ENCODE results near the gene H3-3A.
"Not testable (repeated sequence)": the region's sequence is repeated elsewhere in the genome, so short reads cannot be mapped to it uniquely, and the experiment has no call there.

H3-3A gene

DNA sequence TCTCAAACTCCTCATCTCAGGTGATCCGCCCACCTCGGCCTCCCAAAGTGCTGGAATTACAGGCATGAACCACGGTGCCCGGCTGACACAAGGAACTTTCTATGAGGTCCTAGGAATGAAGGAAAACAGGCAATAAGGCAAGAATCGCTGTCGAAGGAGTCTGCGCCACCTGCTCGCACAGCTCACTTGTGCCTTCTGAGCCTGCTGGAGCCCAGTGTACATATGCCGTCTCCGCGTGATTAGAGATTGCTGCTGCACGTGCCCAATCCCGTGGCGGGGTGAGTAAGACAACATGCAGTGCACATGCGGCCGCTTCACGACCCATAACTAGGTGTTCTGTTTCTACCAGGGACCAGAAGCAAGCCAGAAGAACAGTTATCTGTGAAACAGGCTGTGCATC is 24.3 kb downstream of the H3-3A start:
- DNase-seq: no peak

DNA sequence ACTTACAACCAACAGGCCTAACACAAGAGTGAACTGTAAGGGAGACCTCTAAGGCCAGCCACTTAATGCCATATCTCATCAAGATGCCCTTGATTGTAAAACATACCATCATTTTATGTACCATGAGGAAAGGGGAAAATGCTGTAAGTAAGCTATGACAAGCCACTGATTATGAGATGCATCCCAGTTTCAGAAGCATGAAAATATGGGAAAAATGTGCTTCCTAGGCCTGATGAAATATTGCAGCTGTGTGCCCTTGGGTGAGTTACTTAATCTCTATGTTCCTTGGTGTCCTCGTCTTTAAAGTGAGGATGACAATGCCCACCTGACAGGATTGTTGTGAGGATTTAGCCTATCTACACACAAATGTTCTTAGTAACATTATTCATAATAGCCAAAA is 28.9 kb downstream of the H3-3A start:
- no peak for DNase-seq

DNA sequence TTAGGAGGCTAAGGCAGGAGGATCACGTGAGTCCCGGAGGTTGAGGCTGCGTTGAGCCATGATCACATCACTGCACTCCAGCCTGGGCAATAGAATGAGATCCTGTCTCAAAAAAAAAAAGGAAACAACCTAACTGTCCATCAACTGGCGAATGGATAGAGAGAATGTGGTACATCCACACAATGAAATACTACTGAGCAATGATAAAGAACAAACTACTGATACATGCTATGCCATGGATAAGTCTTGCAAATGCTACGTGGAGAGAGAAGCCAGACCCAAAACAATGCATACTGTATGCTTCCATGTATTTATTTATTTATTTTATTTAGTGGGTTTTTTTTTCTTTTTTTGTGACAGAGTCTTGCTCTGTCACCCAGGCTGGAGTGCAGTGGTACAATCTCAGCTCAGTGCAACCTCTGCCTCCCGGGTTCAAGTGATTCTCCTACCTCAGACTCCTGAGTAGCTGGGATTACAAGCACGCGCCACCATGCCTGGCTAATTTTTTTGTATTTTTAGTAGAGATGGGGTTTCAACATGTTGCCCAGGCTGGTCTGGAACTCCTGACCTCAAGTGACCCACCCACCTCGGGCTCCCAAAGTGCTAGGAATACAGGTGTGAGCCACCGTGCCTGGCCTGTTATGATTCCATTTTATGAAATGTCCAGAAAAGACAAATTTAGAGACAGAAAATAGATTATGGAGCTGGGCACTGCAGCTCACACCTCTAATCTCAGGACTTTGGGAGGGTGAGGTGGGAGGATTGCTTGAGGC is 29.7 kb downstream of the H3-3A start:
- DNase-seq: not testable (repeated sequence)

DNA sequence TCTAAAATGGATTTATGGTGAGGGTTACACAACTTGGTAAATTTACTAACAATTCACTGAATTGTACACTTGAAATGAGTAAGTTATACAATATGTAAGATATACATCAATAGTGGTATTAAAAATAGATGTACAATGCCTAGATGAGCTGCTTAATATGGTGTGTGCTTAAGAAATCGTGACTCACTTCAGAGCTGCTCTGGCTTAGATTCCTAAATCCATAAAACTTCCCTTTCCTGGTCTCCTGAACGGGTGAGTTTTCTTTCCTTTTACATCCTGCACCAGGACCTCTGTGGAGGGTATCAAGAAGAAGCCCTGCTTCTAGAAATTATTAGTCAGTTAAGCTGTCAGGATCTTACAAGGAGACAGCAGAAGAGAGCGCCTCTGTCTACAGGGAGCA is 30.4 kb downstream of the H3-3A start:
- peak; percentile 67 for DNase-seq

DNA sequence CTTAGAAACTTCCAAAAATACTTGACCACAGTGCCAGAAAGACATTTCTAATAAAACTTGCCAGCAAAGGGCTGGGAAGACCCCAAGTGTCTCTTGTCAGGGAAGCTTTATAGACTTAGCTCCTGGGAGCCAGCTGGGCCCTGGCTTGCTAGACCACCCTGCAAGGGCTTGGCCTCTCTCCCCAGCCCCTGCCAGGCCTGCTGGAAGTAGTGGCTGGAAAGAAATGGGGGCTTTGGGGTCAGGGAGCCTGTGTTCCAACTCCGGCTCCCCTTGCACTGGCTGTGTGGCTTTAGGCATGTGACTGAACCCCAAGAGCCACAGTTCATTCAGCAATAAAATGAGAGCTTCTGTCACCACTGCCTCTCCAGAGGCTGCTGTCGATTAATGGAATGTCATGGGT is 31.1 kb downstream of the H3-3A start:
- no peak for DNase-seq

DNA sequence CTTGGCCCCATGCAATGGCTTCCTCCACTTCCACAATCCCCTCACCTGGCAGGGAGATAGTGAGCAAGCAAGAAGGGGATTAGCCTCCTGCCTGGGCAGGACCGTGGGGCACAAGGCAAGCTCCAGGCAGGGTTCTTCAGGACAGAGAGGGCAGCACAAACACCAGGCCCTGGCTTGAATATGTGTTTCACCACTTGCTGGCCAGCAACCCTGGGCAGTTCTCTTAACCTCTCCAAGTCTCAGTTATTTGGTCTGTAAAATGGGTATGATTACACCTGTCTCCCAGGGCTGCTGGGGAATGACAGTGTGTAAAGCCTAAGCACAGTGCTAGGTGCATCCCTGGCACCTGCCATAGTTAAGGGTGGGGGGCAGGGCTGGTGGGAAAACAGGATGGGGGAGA is 31.9 kb downstream of the H3-3A start:
- no peak for DNase-seq

DNA sequence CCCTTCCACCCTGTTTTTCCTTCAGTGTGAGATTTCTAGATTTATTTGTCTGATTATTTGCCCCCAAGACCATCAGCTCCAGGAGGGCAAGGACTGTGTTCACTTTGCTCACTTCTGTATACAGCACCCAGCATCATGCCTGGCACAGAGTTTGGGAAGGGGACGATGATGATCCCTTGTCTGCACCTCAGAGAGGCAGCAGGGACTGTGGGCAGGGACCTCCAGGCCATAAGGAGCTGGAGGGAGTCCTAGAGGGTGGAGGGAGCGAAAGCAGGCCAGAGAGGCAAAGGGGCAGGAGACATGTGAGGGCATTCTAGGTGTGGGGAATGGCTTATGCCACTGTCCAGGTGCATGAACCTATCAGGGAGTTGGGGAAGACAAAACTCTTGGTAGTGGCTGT is 32.8 kb downstream of the H3-3A start:
- DNase-seq: no peak

DNA sequence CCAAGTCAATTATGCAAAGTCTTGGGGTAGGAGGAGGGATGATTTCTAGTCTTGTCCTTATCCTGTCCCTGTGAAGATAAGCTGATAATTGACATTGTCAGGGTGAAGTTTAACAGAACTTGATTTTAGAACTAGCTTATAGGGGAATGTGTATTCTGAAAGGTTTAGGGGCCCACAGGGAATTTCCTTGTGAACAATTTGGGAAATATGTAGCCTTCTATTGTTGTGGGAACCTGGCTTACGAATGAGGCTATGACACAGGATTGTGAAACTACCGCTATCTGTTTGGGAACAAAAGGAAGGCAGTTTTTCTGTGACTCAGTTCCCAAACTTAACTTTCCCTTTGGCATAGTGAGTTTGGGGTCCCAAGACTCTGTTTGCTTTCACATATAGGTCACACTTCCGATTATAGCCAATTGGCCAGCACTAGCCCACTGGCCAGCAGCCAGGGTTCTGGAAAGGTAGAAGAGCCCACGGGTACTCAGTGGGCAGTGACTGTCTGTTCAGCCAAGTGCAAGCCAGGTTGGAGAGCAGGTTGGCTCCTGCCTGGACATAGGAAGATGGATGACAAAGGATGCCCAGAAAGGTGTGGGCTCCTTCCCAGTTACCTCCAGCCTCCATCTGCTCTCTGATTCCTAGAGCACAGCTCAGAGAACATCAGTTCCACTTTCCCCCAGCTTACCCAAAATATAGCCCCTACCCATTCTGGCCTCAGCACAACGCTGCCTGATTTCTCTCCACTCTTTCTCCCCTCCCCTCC is 35.5 kb downstream of the H3-3A start:
- DNase-seq: peak; percentile 77

DNA sequence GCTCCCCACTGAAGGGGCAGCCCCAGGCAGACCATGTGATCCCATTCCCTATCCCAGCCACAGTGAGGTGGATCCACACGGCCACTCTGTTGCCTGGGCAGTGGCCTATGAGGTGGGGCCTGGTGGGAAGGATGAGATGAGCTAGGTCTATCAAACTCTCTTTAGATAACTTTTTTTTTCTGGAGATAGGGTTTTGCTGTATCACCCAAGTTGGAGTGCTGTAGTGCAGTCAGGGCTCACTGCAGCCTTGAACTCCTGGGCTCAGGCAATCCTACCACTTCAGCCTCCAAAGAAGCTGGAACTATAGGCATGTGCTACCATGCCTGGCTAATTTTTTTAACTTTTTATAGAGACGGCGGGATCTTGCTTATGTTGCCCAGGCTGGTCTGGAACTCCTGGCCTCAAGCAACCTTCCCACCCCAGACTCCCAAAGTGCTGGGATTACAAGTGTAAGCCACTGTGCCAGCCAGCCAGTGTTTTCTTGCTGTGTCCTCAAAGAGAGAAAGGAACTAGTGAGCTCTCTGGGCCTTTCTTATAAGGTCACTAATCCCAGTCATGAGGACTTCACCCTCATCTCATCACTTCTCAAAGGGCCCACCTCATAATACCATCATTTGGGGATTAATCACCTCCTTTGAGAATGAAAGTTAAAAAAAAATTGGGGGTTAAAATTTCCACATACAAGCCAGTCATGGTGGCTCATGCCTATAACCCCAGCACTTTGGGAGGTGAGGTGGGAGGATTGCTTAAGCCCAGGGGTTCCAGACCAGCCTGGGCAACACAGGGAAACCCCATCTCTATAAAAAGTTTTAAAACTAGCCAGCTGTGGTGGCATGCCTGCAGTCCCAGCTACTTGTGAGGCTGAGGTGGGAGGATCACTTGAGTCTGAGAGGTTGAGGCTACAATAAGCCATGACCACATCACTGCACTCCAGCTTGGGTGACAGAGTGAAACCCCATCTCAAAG is 36.6 kb downstream of the H3-3A start:
- no peak for DNase-seq

DNA sequence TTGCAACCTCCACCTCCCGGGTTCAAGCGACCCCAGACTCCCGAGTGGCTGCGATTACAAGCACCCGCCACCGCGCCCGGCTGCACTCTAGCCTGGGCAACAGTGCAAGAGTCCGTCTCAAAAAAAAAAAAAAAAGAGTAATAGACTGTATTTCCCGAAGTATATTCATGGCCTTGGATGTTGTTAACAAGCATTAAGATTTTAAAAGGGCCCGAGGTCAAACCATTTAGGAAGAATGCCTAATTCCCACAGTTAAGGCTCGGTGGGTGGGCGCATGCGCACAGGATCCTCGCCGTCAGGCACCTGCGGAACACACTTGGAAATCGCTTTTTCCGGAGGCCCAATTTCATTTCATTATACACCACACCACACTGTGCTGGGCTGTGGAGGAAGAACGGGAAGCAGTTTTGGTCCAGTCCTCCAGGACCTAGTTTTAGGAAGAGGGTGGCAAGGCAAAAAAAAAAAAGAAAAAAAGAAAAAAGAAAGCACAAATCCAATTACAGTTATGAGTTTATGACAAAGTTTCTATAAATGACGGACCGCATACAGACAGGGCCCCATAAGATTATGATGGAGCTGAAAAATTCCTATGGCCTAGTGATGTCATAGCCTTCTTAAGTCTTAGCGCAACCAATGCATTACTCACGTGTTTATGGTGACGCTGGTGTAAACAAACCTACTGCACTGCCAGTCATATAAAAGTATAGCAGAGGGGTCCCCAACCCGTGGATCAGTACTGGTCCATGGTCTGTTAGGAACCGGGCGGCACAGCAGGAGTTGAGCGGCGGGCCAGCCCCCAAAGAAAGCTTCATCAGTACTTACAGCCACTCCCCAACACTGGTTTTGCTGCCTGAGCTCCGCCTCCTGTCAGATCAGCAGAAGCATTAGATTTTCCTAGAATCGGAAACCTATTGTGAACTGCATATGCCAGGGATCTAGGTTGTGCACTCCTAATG is 38.2 kb downstream of the H3-3A start:
- peak; percentile 46 for DNase-seq

DNA sequence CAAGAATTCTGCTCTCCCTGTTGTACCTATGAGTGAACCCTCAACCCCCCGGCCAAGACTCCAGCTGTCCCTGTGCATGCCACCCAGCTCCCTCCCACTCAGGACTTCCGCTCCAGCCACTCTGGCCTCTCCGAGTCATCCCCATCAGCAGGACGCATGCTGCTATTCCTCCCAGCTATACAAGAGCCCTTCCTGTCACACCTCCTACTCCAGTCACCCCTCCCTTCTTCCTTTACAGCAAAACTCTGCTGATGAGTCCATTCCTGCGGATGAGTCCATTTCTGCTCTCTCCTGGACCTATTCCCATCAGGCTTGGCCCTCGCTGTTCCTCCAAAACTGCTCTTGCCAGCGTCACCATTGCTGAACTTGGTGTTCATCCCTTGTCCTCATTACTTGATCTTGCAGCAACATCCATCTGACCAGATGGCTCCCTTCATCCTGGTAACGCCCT is 42.2 kb downstream of the H3-3A start:
- DNase-seq: peak; percentile 10

DNA sequence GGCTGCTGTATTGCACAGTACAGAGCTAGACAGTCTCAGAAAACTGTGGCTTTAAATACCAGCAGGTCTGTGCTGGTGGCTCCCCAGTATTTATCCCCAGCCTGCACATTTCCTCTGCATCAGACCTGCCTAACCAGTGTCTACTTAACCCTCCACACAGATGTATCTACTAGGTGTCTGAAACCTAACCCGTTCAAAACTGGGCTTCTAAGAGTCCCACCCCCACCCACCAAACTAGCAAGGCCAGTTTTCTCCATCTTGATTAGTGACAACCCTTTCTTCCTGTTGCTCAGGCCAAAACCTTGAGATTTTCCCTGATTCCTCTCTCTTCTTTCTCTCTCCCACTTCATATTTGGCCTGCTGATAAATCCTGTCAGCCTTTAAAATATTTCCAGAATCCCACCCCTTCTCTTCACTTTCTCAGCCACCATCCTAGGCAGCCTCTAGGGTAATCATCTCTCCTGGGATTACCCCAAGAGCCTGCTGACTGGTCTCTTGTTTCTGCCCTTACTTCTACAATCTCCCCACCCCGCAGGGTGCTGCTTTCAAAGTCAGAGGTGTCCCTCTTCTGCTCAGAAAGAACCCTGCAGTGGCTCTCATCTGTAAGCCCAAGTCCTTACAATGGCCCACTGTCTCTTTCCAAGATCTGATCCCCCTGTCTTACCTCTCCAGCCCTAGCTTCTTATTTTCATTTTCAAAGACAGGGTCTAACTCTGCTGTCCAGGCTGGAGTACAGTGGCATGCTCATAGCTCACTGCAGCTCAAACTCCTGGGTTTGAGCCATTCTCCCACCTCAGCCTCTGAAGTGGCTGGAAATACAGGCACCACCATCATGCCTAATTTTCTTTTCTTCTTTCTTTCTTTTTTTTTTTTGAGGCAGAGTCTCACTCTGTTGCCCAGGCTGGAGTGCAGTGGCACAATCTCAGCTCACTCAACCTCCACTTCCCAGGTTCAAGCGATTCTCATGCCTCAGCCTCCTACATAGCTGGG is 45.2 kb downstream of the H3-3A start:
- DNase-seq: no peak

DNA sequence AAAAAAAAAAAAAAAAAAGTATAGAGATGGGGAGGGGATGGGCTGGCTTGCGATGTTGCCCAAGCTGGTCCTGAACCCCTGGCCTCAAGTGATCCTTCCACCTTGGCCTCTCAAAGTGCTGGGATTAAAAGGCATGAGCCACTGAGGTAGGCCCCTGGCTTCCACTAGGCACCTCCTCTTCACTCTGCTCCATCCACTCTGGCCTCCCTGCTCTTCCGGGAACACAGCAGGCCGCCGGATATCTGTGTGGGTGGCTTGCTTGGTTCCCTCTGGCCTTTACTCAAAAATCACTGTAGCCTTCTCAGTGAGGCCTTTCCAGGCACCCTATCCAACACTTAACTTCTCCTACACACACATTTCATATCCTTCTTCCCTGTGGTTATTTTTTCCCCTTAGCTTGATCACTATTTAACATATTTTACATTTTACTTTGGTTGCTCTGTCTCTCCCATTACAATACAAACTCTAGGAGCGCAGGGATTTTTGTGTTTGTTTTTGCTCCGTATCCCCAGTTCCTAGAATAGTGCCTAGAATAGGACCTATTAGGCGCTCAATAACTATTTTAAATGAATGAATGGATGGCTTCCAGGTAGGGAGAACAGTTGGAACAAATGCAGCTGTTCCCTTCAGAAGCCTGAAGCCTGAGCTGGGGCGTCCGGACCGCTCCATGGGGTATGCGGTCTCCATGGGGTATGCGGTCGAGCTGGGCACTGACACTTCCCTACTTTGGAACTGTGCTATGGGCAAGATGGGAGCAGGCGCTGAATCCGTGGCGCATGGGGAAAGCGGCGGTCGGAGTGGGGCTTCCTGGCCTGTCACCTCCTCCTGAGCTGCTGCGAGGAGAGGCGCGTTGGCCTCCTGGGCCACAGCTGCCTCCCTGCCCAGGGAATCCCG is 46.7 kb downstream of the H3-3A start:
- peak; percentile 15 for DNase-seq

DNA sequence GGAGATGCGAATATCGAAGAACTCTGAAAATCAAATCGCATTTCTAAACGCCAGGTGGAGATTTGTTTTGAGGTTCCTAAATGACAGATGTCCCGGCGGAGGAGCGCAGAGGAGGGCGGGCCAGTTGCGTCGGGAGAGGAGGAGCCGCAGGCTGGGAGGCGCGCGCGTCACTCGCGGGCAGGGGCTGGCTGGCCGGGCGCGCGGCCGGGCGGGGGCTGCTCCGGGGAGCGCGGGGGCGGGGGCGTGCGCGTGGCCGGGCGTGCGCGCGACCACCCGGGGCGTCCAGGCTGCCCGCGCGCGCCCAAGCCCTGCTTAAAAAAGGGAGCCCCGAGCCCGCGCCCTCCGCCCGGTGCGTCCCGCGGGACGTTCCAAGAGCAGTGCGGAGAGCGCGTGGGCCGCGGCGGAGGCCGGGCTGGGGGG is 47.3 kb downstream of the H3-3A start:
- peak; percentile 79 for DNase-seq

DNA sequence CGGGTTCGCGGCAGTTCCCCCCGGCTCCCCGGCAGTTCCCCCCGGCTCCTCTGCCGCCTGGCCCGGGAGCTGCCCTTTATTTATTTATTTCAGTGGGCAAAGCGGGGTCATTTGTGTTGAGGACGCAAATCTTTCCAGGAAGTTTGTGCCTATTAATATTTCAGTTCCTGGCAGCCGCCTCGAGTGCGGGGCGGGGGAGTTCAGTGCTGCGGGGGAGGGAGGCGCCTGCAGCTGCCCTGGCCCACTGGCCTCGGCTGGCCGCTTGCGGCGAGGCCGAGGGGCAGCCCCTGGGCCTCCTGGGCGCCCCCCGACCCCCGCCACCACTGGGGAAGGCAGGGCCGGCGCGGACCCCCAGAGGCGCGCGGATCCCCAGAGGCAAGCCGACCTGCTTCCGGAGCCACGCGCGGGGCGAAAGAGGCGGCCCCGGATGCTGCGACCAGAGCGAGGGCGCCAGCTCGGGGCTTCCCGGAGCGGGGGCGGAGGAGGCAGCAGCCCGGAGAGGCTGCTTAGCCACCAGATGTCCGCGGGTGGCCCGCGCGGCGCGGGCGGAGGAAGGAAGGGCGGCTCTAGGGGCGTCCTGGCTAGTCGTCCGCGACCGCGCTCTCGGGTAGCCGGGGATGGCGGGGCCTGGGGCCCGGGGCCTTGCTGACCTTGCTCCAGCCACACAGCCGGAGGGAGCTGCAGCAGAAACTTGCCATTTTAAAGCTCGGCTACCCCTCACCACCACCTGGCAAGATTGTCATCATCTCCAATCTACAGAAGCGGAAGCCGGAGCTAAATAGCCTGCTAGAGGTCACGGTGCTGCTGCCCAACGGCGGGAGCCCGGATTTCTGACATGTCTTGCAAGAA is 48.0 kb downstream of the H3-3A start:
- DNase-seq: peak; percentile 39

DNA sequence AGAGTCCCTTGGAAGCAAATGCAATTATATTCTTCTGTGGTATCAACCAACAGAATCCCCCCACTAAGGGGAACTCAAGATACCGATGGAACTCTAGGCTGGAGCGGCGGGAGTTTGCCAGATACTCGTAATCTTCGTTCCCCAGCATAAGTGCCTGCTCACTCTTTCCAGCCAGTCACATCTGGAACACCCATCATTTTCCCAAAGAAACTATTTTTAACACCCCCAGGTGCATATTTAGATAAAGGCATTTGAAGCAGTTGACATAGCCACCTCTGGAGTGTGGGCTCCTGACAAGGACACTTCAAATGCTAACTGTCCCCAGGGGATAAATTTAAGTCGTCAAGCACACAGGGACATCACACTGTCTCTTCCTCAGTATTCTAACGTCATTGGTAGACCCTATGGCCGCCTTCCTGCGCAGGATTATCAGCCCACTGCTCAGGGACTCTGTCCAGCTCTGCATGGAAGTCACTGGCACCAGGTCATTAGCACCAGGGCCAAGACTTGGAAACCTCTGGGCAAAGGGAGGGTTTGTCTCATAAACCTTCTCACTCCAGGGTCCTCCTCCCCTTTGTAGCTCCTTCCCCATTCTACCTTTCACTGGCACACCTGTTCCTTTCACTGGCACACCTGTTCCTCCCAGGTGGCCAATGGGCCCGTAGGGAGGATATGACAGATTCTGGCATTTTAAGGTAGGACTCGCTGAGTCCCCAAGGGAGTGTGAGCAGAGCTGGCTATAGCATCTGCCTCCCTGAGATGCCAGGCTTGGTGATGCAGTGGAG is 48.8 kb downstream of the H3-3A start:
- DNase-seq: no peak

DNA sequence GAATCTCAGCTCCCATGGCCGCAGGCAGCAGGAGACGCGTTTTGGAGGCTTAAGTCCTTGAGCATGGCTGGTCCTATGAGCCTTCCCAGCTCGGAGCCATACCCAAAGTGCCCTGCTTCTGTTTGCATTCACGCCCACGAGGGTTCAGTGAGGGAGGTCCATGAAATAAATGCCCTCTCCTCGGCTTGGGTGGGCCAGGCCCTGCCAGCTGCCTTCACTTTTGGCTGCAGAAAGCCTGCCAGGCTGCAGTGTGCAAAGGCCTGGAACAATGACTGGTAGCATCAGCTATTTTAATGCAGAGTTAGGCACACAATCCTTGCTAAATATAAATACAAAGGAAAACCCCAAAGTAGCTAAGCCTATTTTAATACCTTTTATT is 49.4 kb downstream of the H3-3A start:
- DNase-seq: no peak

DNA sequence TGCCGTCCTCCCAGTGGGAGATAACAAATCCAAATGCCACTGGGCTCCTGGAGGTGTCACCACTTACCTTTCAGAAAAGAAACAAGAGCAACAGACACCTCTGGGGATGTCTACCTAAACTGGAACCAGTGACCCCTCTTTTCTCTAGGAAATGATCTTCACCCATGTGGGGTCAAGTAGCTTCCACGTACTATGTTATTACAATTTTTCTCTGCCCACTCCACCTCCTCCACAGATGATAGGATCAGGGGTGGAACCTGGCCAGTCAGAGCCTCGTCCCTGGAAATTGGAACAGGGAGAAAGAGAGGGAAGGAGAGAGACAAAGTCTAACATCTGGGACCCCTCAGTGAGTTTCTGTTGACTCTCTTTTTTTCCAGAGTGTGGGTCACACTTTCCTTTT is 50.1 kb downstream of the H3-3A start:
- no peak for DNase-seq

Measured in fibroblast of skin of right quadriceps (primary cell).